Activated CD8-positive, alpha-beta memory T cell treated with anti-CD3 and anti-CD28 coated beads for 36 hours (primary cell): ENCODE data around the gene DSCAML1. TPM values are rescaled to one million over a fixed set of nuclear protein-coding genes. Genes with fewer than 3 reads are reported as not detected.

Experiments
- CTCF ChIA-PET: fragments of 350-600 bp; sonication (Branson Sonifier 250); formaldehyde crosslinking; loops from one replicate; lab custom pipeline; 2021; ENCODE audit warnings: antibody characterized with exemption; lab: Charles Lee
- POLR2A ChIA-PET: fragments of 350-600 bp; sonication (Branson Sonifier 250); formaldehyde crosslinking; loops from one replicate; lab custom pipeline; 2021; ENCODE audit warnings: antibody characterized with exemption; lab: Charles Lee
- total RNA-seq, 2 experiments: library from RNA; stranded (reverse); gene quantifications; one replicate each; pipeline ENCODE4 v1.2.3, GENCODE V29; 2021

Gene DSCAML1
- total RNA-seq, 2 experiments from 2014 or later = 0.13 to 0.17 TPM

- ChIA-PET POLR2A (no interaction called here), CTCF (interaction anchor here (1.0 kb wide), 1 partner anchor 43 kb away, joined by 4 read pairs; no protein-coding TSS in a partner anchor)
Measured at GRCh38 chr11:117663821-117664220, 133.2 kb downstream of the DSCAML1 start.

- CTCF ChIA-PET = no interaction called here
- POLR2A ChIA-PET = no interaction called here
Measured at GRCh38 chr11:117663414-117663813, 133.6 kb downstream of the DSCAML1 start.

- POLR2A ChIA-PET = no interaction called here
Measured at GRCh38 chr11:117662671-117663269, 134.2 kb downstream of the DSCAML1 start.

GRCh38 chr11:117662255-117662654, 134.8 kb downstream of the DSCAML1 start:
- ChIA-PET POLR2A (no interaction called here), CTCF (no interaction called here)

More at GRCh38 chr11:117662671-117663269, 134.2 kb downstream of the DSCAML1 start:
- CTCF ChIA-PET = no interaction called here

- CTCF ChIA-PET = interaction anchor here (1.4 kb wide), 1 partner anchor 38 kb away, joined by 3 read pairs; no protein-coding TSS in a partner anchor
Measured at GRCh38 chr11:117658809-117659208, 138.2 kb downstream of the DSCAML1 start.

GRCh38 chr11:117657794-117658193, 139.2 kb downstream of the DSCAML1 start:
- CTCF ChIA-PET = no interaction called here
- POLR2A ChIA-PET = no interaction called here

More at GRCh38 chr11:117658809-117659208, 138.2 kb downstream of the DSCAML1 start:
- POLR2A ChIA-PET = no interaction called here

GRCh38 chr11:117654281-117655255, 142.4 kb downstream of the DSCAML1 start:
- ChIA-PET CTCF (no interaction called here), POLR2A (no interaction called here)

- CTCF ChIA-PET = interaction anchor here (1.4 kb wide), 1 partner anchor 227 kb away, joined by 3 read pairs; no protein-coding TSS in a partner anchor
Measured at GRCh38 chr11:117652521-117652920, 144.5 kb downstream of the DSCAML1 start.

GRCh38 chr11:117649296-117650055, 147.5 kb downstream of the DSCAML1 start:
- POLR2A ChIA-PET = no interaction called here
- CTCF ChIA-PET = no interaction called here

More at GRCh38 chr11:117652521-117652920, 144.5 kb downstream of the DSCAML1 start:
- POLR2A ChIA-PET = no interaction called here

- ChIA-PET POLR2A (no interaction called here), CTCF (no interaction called here)
Measured at GRCh38 chr11:117647872-117648271, 149.1 kb downstream of the DSCAML1 start.

- ChIA-PET POLR2A (no interaction called here), CTCF (no interaction called here)
Measured at GRCh38 chr11:117647207-117647606, 149.8 kb downstream of the DSCAML1 start.

GRCh38 chr11:117646411-117646810, 150.6 kb downstream of the DSCAML1 start:
- CTCF ChIA-PET = interaction anchor here (0.7 kb wide), 1 partner anchor 49 kb away, joined by 5 read pairs; no protein-coding TSS in a partner anchor
- POLR2A ChIA-PET = no interaction called here

- POLR2A ChIA-PET = no interaction called here
- CTCF ChIA-PET = no interaction called here
Measured at GRCh38 chr11:117644403-117645155, 152.4 kb downstream of the DSCAML1 start.

- CTCF ChIA-PET = no interaction called here
Measured at GRCh38 chr11:117643606-117644300, 153.3 kb downstream of the DSCAML1 start.

GRCh38 chr11:117642835-117643234, 154.2 kb downstream of the DSCAML1 start:
- CTCF ChIA-PET = interaction anchor here (0.6 kb wide), 1 partner anchor 49 kb away, joined by 3 read pairs; no protein-coding TSS in a partner anchor
- POLR2A ChIA-PET = no interaction called here

More at GRCh38 chr11:117643606-117644300, 153.3 kb downstream of the DSCAML1 start:
- POLR2A ChIA-PET = no interaction called here

GRCh38 chr11:117642396-117642795, 154.6 kb downstream of the DSCAML1 start:
- ChIA-PET POLR2A (no interaction called here), CTCF (interaction anchor here (0.6 kb wide), 1 partner anchor 49 kb away, joined by 3 read pairs; no protein-coding TSS in a partner anchor)

GRCh38 chr11:117641008-117641915, 155.8 kb downstream of the DSCAML1 start:
- POLR2A ChIA-PET = no interaction called here
- CTCF ChIA-PET = no interaction called here
